Caco-2 (cell line): ENCODE data around the gene TTC7B. TPM values are rescaled to one million over a fixed set of nuclear protein-coding genes. Genes with fewer than 3 reads are reported as not detected.

Source experiments
- BruUV-seq: library from RNA; stranded (reverse); fragments of 400-500 nt; replicated peaks from 2 replicates; lab custom pipeline; 2021; lab: Mats Ljungman, UMichigan
- CTCF ChIA-PET: fragments of 300-600 bp; sonication (Branson Sonifier 250); formaldehyde crosslinking; loops from one replicate; lab custom pipeline; 2022; ENCODE audit warnings: antibody characterized with exemption; lab: Charles Lee
- POLR2A ChIA-PET: fragments of 300-600 bp; sonication (Branson Sonifier 250); formaldehyde crosslinking; loops from one replicate; lab custom pipeline; 2022; ENCODE audit warnings: antibody characterized with exemption; lab: Charles Lee
- DNase-seq, 2 experiments: peaks; one replicate each; pipeline versions ENCODE4 v3.0.0 to v3.0.0-alpha.2; 2020 to 2022
- H3K27me3 ChIP-seq: replicated peaks from 2 replicates; pipeline ENCODE4 v1.6.0; 2011; ENCODE audit warnings: low read length; ENCODE audit not compliant: control insufficient read depth, insufficient read depth
- H3K36me3 ChIP-seq: 2 replicates; pipeline ENCODE4 v1.5.1; 2011; ENCODE audit warnings: low read length; ENCODE audit not compliant: control insufficient read depth, insufficient read depth
- H3K4me1 ChIP-seq: fragments of 250-450 bp; sonication (Bioruptor Pico); 2 replicates; pipeline ENCODE4 v1.5.1; 2020; ENCODE audit warnings: mild to moderate bottlenecking
- H3K4me3 ChIP-seq: 2 replicates; pipeline ENCODE4 v1.5.1; 2011; ENCODE audit warnings: low read depth, mild to moderate bottlenecking, control low read depth, low read length
- H3K9me3 ChIP-seq: fragments of 250-450 bp; sonication (Bioruptor Pico); 2 replicates; pipeline ENCODE4 v1.5.1; 2020; ENCODE audit warnings: mild to moderate bottlenecking, moderate library complexity
- H3K27ac Mint-ChIP-seq: one replicate; pipeline ENCODE4 v1.8.0; 2022; ENCODE audit warnings: mixed read lengths; ENCODE audit not compliant: unreplicated experiment
- H3K27me3 Mint-ChIP-seq: one replicate; pipeline ENCODE4 v1.8.0; 2022; ENCODE audit warnings: mixed read lengths; ENCODE audit not compliant: insufficient read depth, unreplicated experiment
- H3K36me3 Mint-ChIP-seq: one replicate; pipeline ENCODE4 v1.8.0; 2022; ENCODE audit warnings: mild to moderate bottlenecking, mixed read lengths; ENCODE audit not compliant: insufficient read depth, unreplicated experiment
- H3K4me1 Mint-ChIP-seq: one replicate; pipeline ENCODE4 v1.8.0; 2022; ENCODE audit warnings: low read depth, mixed read lengths; ENCODE audit not compliant: unreplicated experiment
- H3K4me3 Mint-ChIP-seq: one replicate; pipeline ENCODE4 v1.8.0; 2022; ENCODE audit warnings: mild to moderate bottlenecking, moderate library complexity, mixed read lengths; ENCODE audit not compliant: unreplicated experiment
- H3K9me3 Mint-ChIP-seq: one replicate; pipeline ENCODE4 v1.8.0; 2022; ENCODE audit warnings: mixed read lengths; ENCODE audit not compliant: unreplicated experiment
- CTCF ChIP-seq, 2 experiments: fragments of 200-600 bp in 1 of 2; IDR thresholded peaks; 1 replicate in 1 of 2; 2 replicates in 1 of 2; pipeline versions ENCODE4 v1.5.1 to v1.8.0; 2011 to 2022; ENCODE audit warnings: antibody characterized with exemption in 1 of 2, control low read depth in 1 of 2, inconsistent platforms in 1 of 2, low read depth in 1 of 2, low read length in 1 of 2, mild to moderate bottlenecking in 1 of 2, moderate library complexity in 1 of 2; ENCODE audit not compliant: insufficient read depth in 1 of 2, severe bottlenecking in 1 of 2, unreplicated experiment in 1 of 2
- intact Hi-C: fragments of 100-400 bp; cut with micrococcal nuclease; formaldehyde crosslinking; loops from one replicate; pipeline ENCODE4 v1.10.0; 2022; ENCODE audit not compliant: unreplicated experiment
- total RNA-seq: library from RNA; stranded (reverse); gene quantifications from 2 replicates; pipeline ENCODE4 v1.2.3, GENCODE V29; 2022

The TTC7B gene
- total RNA-seq, 1 experiment from 2014 or later, result 28.5 TPM

GRCh38 chr14:90611501-90611900, 204.7 kb downstream of the TTC7B start:
- Mint-ChIP-seq H3K36me3 (no peaks in the 10 kb centered on the region), H3K4me3 (no peak overlapping the region), H3K4me1 (no peaks in the 10 kb centered on the region), H3K27ac (no peak overlapping the region), H3K27me3 (no peaks in the 10 kb centered on the region), H3K9me3 (no peaks in the 10 kb centered on the region)
- no peaks in the 10 kb centered on the region for H3K9me3 ChIP-seq
- ChIA-PET CTCF (no interaction called here), POLR2A (no interaction called here)
- H3K4me1 ChIP-seq, result no peaks in the 10 kb centered on the region
- no TSS peak for BruUV-seq
- intact Hi-C loops, result no loop called here
- DNase-seq, result no peak
- no peak overlapping the region for H3K4me3 ChIP-seq
- TF ChIP-seq CTCF (IDR thresholded peaks at IDR 0.05; ENCODE audit: insufficient read depth in 1 of 2, low read depth in 1 of 2, low read length in 1 of 2, severe bottlenecking in 1 of 2, unreplicated experiment in 1 of 2), result no peak
- H3K36me3 ChIP-seq, result no peaks in the 10 kb centered on the region
- no peaks in the 10 kb centered on the region for H3K27me3 ChIP-seq

GRCh38 chr14:90610346-90611040, 205.7 kb downstream of the TTC7B start:
- Histone ChIP-seq H3K4me3 (no peak overlapping the region), H3K9me3 (no peaks in the 10 kb centered on the region), H3K4me1 (no peaks in the 10 kb centered on the region), H3K27me3 (no peaks in the 10 kb centered on the region), H3K36me3 (no peaks in the 10 kb centered on the region)
- no peak for DNase-seq
- Mint-ChIP-seq H3K27me3 (no peaks in the 10 kb centered on the region), H3K36me3 (no peaks in the 10 kb centered on the region), H3K27ac (no peak overlapping the region), H3K9me3 (no peaks in the 10 kb centered on the region), H3K4me1 (no peaks in the 10 kb centered on the region), H3K4me3 (no peak overlapping the region)
- intact Hi-C loops, result no loop called here
- CTCF ChIA-PET, result interaction anchor here (0.6 kb wide), 1 partner anchor 937 kb away, joined by 4 read pairs; no protein-coding TSS in a partner anchor
- no peak for TF ChIP-seq CTCF (IDR thresholded peaks at IDR 0.05; ENCODE audit: insufficient read depth in 1 of 2, low read depth in 1 of 2, low read length in 1 of 2, severe bottlenecking in 1 of 2, unreplicated experiment in 1 of 2)
- no TSS peak for BruUV-seq
- POLR2A ChIA-PET, result no interaction called here

GRCh38 chr14:90609376-90609775, 206.9 kb downstream of the TTC7B start:
- intact Hi-C loops, result no loop called here
- H3K27ac Mint-ChIP-seq, result no peak overlapping the region
- H3K9me3 Mint-ChIP-seq, result no peaks in the 10 kb centered on the region
- H3K27me3 Mint-ChIP-seq, result no peaks in the 10 kb centered on the region
- Histone ChIP-seq H3K27me3 (no peaks in the 10 kb centered on the region), H3K36me3 (no peaks in the 10 kb centered on the region), H3K9me3 (no peaks in the 10 kb centered on the region), H3K4me1 (no peaks in the 10 kb centered on the region), H3K4me3 (no peak overlapping the region)
- TF ChIP-seq CTCF (IDR thresholded peaks at IDR 0.05; ENCODE audit: insufficient read depth in 1 of 2, low read depth in 1 of 2, low read length in 1 of 2, severe bottlenecking in 1 of 2, unreplicated experiment in 1 of 2), result no peak
- BruUV-seq, result no TSS peak
- no peak for DNase-seq
- H3K36me3 Mint-ChIP-seq, result no peaks in the 10 kb centered on the region
- H3K4me1 Mint-ChIP-seq, result no peaks in the 10 kb centered on the region
- CTCF ChIA-PET, result no interaction called here
- POLR2A ChIA-PET, result no interaction called here
- no peak overlapping the region for H3K4me3 Mint-ChIP-seq
